A673 (cell line): ENCODE results near the gene MTHFR. TPM values are rescaled to one million over a fixed set of nuclear protein-coding genes. Genes with fewer than 3 reads are reported as not detected.

Experiments
- BruUV-seq: library from RNA; stranded (reverse); fragments of 400-500 nt; replicated peaks from 2 replicates; lab custom pipeline; 2021; lab: Mats Ljungman, UMichigan
- CTCF ChIA-PET: fragments of 300-600 bp; sonication (Branson Sonifier 250); formaldehyde crosslinking; loops from one replicate; lab custom pipeline; 2022; ENCODE audit warnings: antibody characterized with exemption; lab: Charles Lee
- POLR2A ChIA-PET: fragments of 300-600 bp; sonication (Branson Sonifier 250); formaldehyde crosslinking; loops from one replicate; lab custom pipeline; 2022; ENCODE audit warnings: antibody characterized with exemption; ENCODE audit not compliant: low non-redundant PET; lab: Charles Lee
- DNase-seq: peaks from one replicate; pipeline ENCODE4 v3.0.0-alpha.2; 2015; ENCODE audit warnings: low spot score
- H3K27ac ChIP-seq: fragments of 200-600 bp; sonication (generic); 2 replicates; pipeline ENCODE4 v1.5.1; 2016; ENCODE audit warnings: mixed run types, low read depth, mild to moderate bottlenecking, mixed read lengths, antibody characterized with exemption, low read length; ENCODE audit not compliant: poor library complexity, severe bottlenecking
- H3K27me3 ChIP-seq: fragments of 200-600 bp; sonication (generic); replicated peaks from 2 replicates; pipeline ENCODE4 v1.6.1; 2017; ENCODE audit warnings: mixed run types, low read depth, mild to moderate bottlenecking, mixed read lengths, antibody characterized with exemption, low read length; ENCODE audit not compliant: insufficient read depth, poor library complexity
- H3K36me3 ChIP-seq: fragments of 200-600 bp; sonication (generic); 2 replicates; pipeline ENCODE4 v1.6.1; 2016; ENCODE audit warnings: mixed run types, mild to moderate bottlenecking, mixed read lengths, antibody characterized with exemption, low read length; ENCODE audit not compliant: insufficient read depth, poor library complexity, severe bottlenecking
- H3K4me1 ChIP-seq: fragments of 200-600 bp; sonication (generic); 2 replicates; pipeline ENCODE4 v1.6.1; 2017; ENCODE audit warnings: mixed run types, mild to moderate bottlenecking, mixed read lengths, antibody characterized with exemption, low read length; ENCODE audit not compliant: insufficient read depth, poor library complexity, severe bottlenecking
- H3K4me3 ChIP-seq: fragments of 200-600 bp; sonication (generic); 2 replicates; pipeline ENCODE4 v1.5.1; 2016; ENCODE audit warnings: low read depth, mixed run types, mild to moderate bottlenecking, mixed read lengths, low read length; ENCODE audit not compliant: poor library complexity, severe bottlenecking
- H3K9me3 ChIP-seq: fragments of 200-600 bp; sonication (generic); 2 replicates; pipeline ENCODE4 v1.6.1; 2016; ENCODE audit warnings: mixed run types, low read depth, mild to moderate bottlenecking, mixed read lengths, antibody characterized with exemption, low read length; ENCODE audit not compliant: poor library complexity, severe bottlenecking
- EZH2 ChIP-seq: fragments of 200-600 bp; sonication (generic); IDR thresholded peaks from 2 replicates; pipeline ENCODE4 v1.6.1; 2017; ENCODE audit warnings: borderline replicate concordance, low read depth, mild to moderate bottlenecking, mixed read lengths, antibody characterized with exemption, low read length; ENCODE audit not compliant: poor library complexity, severe bottlenecking
- intact Hi-C: fragments of 100-400 bp; cut with micrococcal nuclease; formaldehyde crosslinking; loops from one replicate; pipeline ENCODE4 v1.10.0; 2022; ENCODE audit not compliant: unreplicated experiment
- total RNA-seq: library from RNA; stranded (reverse); gene quantifications from 2 replicates; pipeline ENCODE4 v1.2.3, GENCODE V29; 2021
- TF ChIP-seq, protein P1 (sequence below): fragments of 300-800, 200-600 bp; sonication (generic); conservative IDR thresholded peaks from 2 replicates; pipeline ENCODE4 v1.5.1; 2017; ENCODE audit warnings: low read depth, mild to moderate bottlenecking, antibody characterized with exemption, low read length, moderate library complexity, mixed read lengths

Gene MTHFR
- total RNA-seq, 1 experiment from 2014 or later: 23.3 TPM

DNA sequence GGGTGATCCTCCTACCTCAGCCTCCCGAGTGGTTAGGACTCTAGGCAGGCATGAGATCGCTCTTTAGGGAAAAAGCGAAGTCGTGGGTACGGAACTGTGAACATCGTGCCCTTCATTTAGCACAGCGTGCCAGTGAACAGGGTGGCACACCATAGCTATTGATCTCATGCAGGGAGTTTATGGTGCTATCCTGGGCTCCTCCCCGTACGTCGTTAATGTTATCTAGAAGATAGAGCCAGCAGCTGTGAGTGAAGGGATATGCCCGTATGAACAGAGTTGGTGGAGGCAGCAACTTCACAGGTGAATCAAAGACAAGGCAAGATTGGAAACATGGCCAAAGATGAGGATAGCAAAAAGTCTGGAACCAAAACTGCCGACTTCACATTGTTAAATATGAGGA is 11.4 kb upstream of the MTHFR start:
- no peak for DNase-seq
- no peak for TF ChIP-seq EZH2
- TF ChIP-seq, protein P1, sequence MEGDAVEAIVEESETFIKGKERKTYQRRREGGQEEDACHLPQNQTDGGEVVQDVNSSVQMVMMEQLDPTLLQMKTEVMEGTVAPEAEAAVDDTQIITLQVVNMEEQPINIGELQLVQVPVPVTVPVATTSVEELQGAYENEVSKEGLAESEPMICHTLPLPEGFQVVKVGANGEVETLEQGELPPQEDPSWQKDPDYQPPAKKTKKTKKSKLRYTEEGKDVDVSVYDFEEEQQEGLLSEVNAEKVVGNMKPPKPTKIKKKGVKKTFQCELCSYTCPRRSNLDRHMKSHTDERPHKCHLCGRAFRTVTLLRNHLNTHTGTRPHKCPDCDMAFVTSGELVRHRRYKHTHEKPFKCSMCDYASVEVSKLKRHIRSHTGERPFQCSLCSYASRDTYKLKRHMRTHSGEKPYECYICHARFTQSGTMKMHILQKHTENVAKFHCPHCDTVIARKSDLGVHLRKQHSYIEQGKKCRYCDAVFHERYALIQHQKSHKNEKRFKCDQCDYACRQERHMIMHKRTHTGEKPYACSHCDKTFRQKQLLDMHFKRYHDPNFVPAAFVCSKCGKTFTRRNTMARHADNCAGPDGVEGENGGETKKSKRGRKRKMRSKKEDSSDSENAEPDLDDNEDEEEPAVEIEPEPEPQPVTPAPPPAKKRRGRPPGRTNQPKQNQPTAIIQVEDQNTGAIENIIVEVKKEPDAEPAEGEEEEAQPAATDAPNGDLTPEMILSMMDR: no peak
- CTCF ChIA-PET: no interaction called here

DNA sequence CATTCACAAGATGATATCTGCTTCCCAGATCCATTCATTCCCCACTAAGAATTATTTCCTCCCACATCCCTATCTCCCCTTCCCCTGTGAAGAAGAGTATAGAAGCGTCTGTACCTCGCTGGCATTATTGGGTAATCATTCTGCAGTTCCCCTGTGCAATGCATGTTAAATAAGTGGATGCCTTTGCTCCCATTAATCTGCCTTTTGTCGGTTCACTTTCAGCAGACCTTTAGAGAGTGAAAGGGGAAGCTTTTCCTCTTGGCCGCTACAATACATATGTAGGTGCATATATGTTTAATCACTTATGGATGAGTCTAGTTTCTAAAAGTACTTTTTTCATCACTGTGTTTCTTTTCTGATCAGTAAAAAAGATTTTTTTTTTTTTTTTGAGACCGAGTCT is 7.3 kb upstream of the MTHFR start:
- Histone ChIP-seq H3K4me1 (peaks cover 5% of the 10 kb centered on the region), H3K27me3 (no peaks in the 10 kb centered on the region), H3K36me3 (peaks cover 76% of the 10 kb centered on the region), H3K9me3 (no peaks in the 10 kb centered on the region), H3K27ac (no peak overlapping the region), H3K4me3 (no peak overlapping the region)
- intact Hi-C loops: no loop called here
- TF ChIP-seq, protein P1: no peak
- no peak for TF ChIP-seq EZH2
- POLR2A ChIA-PET: no interaction called here
- BruUV-seq: no TSS peak
- CTCF ChIA-PET: no interaction called here
- DNase-seq: no peak

More for the DNA sequence above, 11.4 kb upstream of the MTHFR start:
- H3K9me3 ChIP-seq: no peaks in the 10 kb centered on the region
- peaks cover 69% of the 10 kb centered on the region for H3K36me3 ChIP-seq
- POLR2A ChIA-PET: no interaction called here
- no peaks in the 10 kb centered on the region for H3K27me3 ChIP-seq
- BruUV-seq: no TSS peak
- no peak overlapping the region for H3K4me3 ChIP-seq
- H3K4me1 ChIP-seq: no peaks in the 10 kb centered on the region
- H3K27ac ChIP-seq: no peak overlapping the region
- intact Hi-C loops: no loop called here

DNA sequence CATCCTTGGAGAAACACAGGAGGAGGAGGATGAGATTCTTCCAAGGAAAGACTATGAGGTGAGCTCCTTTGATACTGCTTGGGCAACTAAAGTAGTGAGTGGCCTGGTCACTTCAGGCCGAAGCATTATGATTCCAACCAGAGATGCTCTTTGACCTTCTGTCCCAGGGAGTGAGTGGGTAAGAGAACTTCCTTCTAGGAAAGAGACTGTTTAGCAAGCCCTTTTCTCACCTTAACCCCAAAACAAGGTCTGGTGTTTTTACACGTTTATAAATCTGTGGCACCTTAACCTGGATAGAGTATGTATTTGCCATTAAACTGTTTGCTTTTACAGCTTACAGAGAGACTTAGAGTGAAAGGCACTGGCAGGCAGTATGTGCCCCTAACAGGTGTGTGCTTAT is 1.4 kb upstream of the MTHFR start:
- intact Hi-C loops: loop anchor here (5.0 kb wide), 1 partner anchor 125 kb away; the partner anchor contains the start of gene MAD2L2
- CTCF ChIA-PET: interaction anchor here (0.6 kb wide), 1 partner anchor 60 kb away, joined by 3 read pairs; no protein-coding TSS in a partner anchor
- peaks cover 42% of the 10 kb centered on the region for H3K4me1 ChIP-seq
- no peaks in the 10 kb centered on the region for H3K27me3 ChIP-seq
- no peak for DNase-seq
- H3K36me3 ChIP-seq: peaks cover 48% of the 10 kb centered on the region
- H3K9me3 ChIP-seq: no peaks in the 10 kb centered on the region
- TF ChIP-seq, protein P1: no peak
- no peak for TF ChIP-seq EZH2
- peak overlapping the region; percentile 88 for H3K27ac ChIP-seq
- POLR2A ChIA-PET: interaction anchor here (0.6 kb wide), 1 partner anchor 137 kb away, joined by 3 read pairs; no protein-coding TSS in a partner anchor
- no TSS peak for BruUV-seq
- H3K4me3 ChIP-seq: peak overlapping the region; percentile 79
